ENCODE results near the gene WIZ. TPM values are rescaled to one million over a fixed set of nuclear protein-coding genes. Genes with fewer than 3 reads are reported as not detected.
A peak's percentile ranks its signal among the peaks of the same experiment; 100 is the strongest.

WIZ gene
- total and polyA plus RNA-seq, 9 of the 15 experiments (the other 6 are each of a cell fraction or from before 2014, with no cell fraction given): 0.06 to 37.5 (median 4.8) TPM

- TF ChIP-seq THRA (IDR thresholded peaks at IDR 0.05): no peak
- TF ChIP-seq E4F1 (CRISPR knock-in tag; IDR thresholded peaks at IDR 0.05; ENCODE audit: borderline replicate concordance): no peak
- no peak for TF ChIP-seq SNIP1 (IDR thresholded peaks at IDR 0.05; ENCODE audit: low read depth)
- no peak for TF ChIP-seq ZNF143 (CRISPR knock-in tag; IDR thresholded peaks at IDR 0.05)
- TF ChIP-seq RBM14 (IDR thresholded peaks at IDR 0.05; ENCODE audit: borderline replicate concordance, insufficient read depth, low read depth, low read length): no peak
- peak; percentile 33 for TF ChIP-seq BRD9 (IDR thresholded peaks at IDR 0.05; ENCODE audit: low read depth, partially characterized antibody)
- peak; percentile 17; the same call in 1 of the 2 replicates for TF ChIP-seq ETV5 (CRISPR knock-in tag; IDR thresholded peaks at IDR 0.05; ENCODE audit: low read depth)
- TF ChIP-seq ZNF444 (CRISPR knock-in tag; IDR thresholded peaks at IDR 0.05): no peak
- TF ChIP-seq CHD1 (IDR thresholded peaks at IDR 0.05; ENCODE audit: low read length): peak; percentile 94
- peak; percentile 80 for TF ChIP-seq SMAD1 (IDR thresholded peaks at IDR 0.05; ENCODE audit: low read depth, low read length, partially characterized antibody)
- TF ChIP-seq PRPF4 (IDR thresholded peaks at IDR 0.05; ENCODE audit: insufficient read depth, low read depth, low read length, poor library complexity, severe bottlenecking): peak; percentile 26
- TF ChIP-seq TRIM24 (IDR thresholded peaks at IDR 0.05): 0 out of 4 replicates have a peak, but pooled peaks of 1 of the 2 experiments have one; percentile 12
- TF ChIP-seq ZNF449 (CRISPR knock-in tag; IDR thresholded peaks at IDR 0.05): no peak
- no peak for TF ChIP-seq MITF (IDR thresholded peaks at IDR 0.05)
- TF ChIP-seq ZNF263 (CRISPR knock-in tag; IDR thresholded peaks at IDR 0.05; ENCODE audit: borderline replicate concordance): no peak
- TF ChIP-seq CSDE1 (IDR thresholded peaks at IDR 0.05): no peak; a peak in 1 of 4 replicates
- TF ChIP-seq MLX (CRISPR knock-in tag; conservative IDR thresholded peaks at IDR 0.05): 0 out of 4 replicates have a peak, but pooled peaks of 1 of the 2 experiments have one; percentile 31
Measured at GRCh38 chr19:15418579-15419412, 31.0 kb downstream of the WIZ start, which contains the start of gene AKAP8L (continued).

Data from K562 (cell line).